Mesothelial cell of epicardium (in vitro differentiated cells): Measurements from ENCODE around the gene DGUOK. TPM values are rescaled to one million over a fixed set of nuclear protein-coding genes. Genes with fewer than 3 reads are reported as not detected.

Experiments
- DNase-seq, 2 experiments: peaks; one replicate each; pipeline ENCODE4 v3.0.0; 2021; ENCODE audit warnings: low spot score in 2 of 2; ENCODE audit not compliant: unreplicated experiment in 2 of 2
- H3K27ac Mint-ChIP-seq: 2 replicates; pipeline ENCODE4 v1.8.0; 2021; ENCODE audit warnings: mixed read lengths
- H3K27me3 Mint-ChIP-seq: 2 replicates; pipeline ENCODE4 v1.8.0; 2021; ENCODE audit warnings: low read depth, mixed read lengths
- H3K36me3 Mint-ChIP-seq: 2 replicates; pipeline ENCODE4 v1.8.0; 2021; ENCODE audit warnings: mixed read lengths
- H3K4me1 Mint-ChIP-seq: 2 replicates; pipeline ENCODE4 v1.8.0; 2021; ENCODE audit warnings: mixed read lengths
- H3K4me3 Mint-ChIP-seq: 2 replicates; pipeline ENCODE4 v1.8.0; 2021; ENCODE audit warnings: mild to moderate bottlenecking, moderate library complexity, mixed read lengths
- H3K9me3 Mint-ChIP-seq: 2 replicates; pipeline ENCODE4 v1.8.0; 2021; ENCODE audit warnings: mixed read lengths
- CTCF ChIP-seq: fragments of 200-600 bp; sonication (generic); IDR thresholded peaks from one replicate; pipeline ENCODE4 v1.5.0; 2021; ENCODE audit warnings: antibody characterized with exemption; ENCODE audit not compliant: unreplicated experiment
- total RNA-seq: library from RNA; stranded (reverse); gene quantifications from 3 replicates; pipeline ENCODE4 v1.2.1, GENCODE V29; 2021

DGUOK gene
- total RNA-seq, 1 donor from 2014 or later = 69.5 TPM

GRCh38 chr2:73944714-73945113, 18.0 kb downstream of the DGUOK start:
- Mint-ChIP-seq H3K27ac (no peak overlapping the region), H3K9me3 (no peaks in the 10 kb centered on the region), H3K4me1 (no peaks in the 10 kb centered on the region), H3K36me3 (peaks cover 19% of the 10 kb centered on the region), H3K4me3 (no peak overlapping the region), H3K27me3 (no peaks in the 10 kb centered on the region)
- no peak for DNase-seq
- no peak for TF ChIP-seq CTCF

GRCh38 chr2:73946215-73946614, 19.5 kb downstream of the DGUOK start:
- H3K4me1 Mint-ChIP-seq = no peaks in the 10 kb centered on the region
- H3K9me3 Mint-ChIP-seq = no peaks in the 10 kb centered on the region
- H3K36me3 Mint-ChIP-seq = peaks cover 28% of the 10 kb centered on the region
- TF ChIP-seq CTCF = no peak
- peak overlapping the region; percentile 64 for H3K27ac Mint-ChIP-seq
- no peaks in the 10 kb centered on the region for H3K27me3 Mint-ChIP-seq
- H3K4me3 Mint-ChIP-seq = no peak overlapping the region
- no peak for DNase-seq

- peak overlapping the region; percentile 64 for H3K27ac Mint-ChIP-seq
- H3K36me3 Mint-ChIP-seq = peaks cover 33% of the 10 kb centered on the region
- DNase-seq = no peak
- no peak for TF ChIP-seq CTCF
- H3K4me3 Mint-ChIP-seq = no peak overlapping the region
- no peaks in the 10 kb centered on the region for H3K9me3 Mint-ChIP-seq
- no peaks in the 10 kb centered on the region for H3K4me1 Mint-ChIP-seq
- no peaks in the 10 kb centered on the region for H3K27me3 Mint-ChIP-seq
These were observed 20.0 kb downstream of the DGUOK start for GRCh38 chr2:73946666-73947065.

GRCh38 chr2:73947412-73948018, 20.8 kb downstream of the DGUOK start:
- H3K4me3 Mint-ChIP-seq = no peak overlapping the region
- no peak for DNase-seq
- peaks cover 39% of the 10 kb centered on the region for H3K36me3 Mint-ChIP-seq
- no peak overlapping the region for H3K27ac Mint-ChIP-seq
- no peaks in the 10 kb centered on the region for H3K27me3 Mint-ChIP-seq
- H3K4me1 Mint-ChIP-seq = no peaks in the 10 kb centered on the region
- no peaks in the 10 kb centered on the region for H3K9me3 Mint-ChIP-seq
- no peak for TF ChIP-seq CTCF

- DNase-seq = no peak
- Mint-ChIP-seq H3K4me1 (no peaks in the 10 kb centered on the region), H3K36me3 (peaks cover 44% of the 10 kb centered on the region), H3K27me3 (no peaks in the 10 kb centered on the region), H3K4me3 (no peak overlapping the region), H3K9me3 (no peaks in the 10 kb centered on the region), H3K27ac (no peak overlapping the region)
- no peak for TF ChIP-seq CTCF
These were observed 23.1 kb downstream of the DGUOK start for GRCh38 chr2:73949802-73950201.
